ENCODE results near the gene LRMDA. TPM values are rescaled to one million over a fixed set of nuclear protein-coding genes. Genes with fewer than 3 reads are reported as not detected.

LRMDA gene
- total RNA-seq, 4 donors from 2014 or later = 1.5 to 15.7 (median 4.6) TPM

DNA sequence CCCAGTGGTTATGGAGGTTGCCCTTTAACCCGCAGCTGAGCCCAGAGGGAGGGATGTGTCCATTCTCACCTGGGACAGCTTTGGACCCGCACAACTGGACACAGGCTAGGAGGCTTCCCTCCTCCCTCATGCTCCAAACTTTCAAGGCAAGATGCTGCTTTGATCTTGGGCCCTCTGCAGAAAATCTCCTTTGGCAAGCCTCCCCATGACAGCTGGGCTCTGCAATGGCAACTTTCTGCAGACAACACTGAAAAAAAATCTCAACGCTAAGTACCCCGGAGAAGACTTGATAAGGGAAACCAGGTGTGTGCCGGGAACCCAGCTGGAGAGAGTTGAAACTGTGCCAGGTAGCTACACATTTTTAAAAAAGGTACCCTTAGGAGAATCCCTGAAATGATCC is 610.1 kb downstream of the LRMDA start:
- intact Hi-C loops (cut with DNase I; ENCODE audit: low total_unique reads) = no loop called here
- H3K36me3 ChIP-seq = no peaks in the 10 kb centered on the region

DNA sequence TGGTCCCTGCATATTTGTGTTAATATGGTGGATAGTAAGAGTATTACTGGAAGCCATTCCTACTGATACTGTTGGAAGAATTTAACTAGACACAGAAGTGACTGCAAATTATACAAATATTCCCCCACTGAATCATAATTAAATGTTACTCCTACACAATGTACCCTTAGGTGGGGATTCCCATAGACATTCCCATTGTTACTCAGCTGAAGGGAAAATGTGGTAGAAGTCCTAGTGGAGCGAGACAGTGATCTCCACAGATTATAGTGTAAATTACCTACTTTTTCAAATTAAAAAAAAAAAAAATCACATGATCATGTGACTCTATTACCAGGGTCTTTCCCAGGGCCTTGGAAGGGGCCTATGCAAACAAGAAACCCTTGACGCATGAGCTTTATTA is 611.8 kb downstream of the LRMDA start:
- Histone ChIP-seq H3K36me3 (no peaks in the 10 kb centered on the region), H3K27ac (no peak overlapping the region), H3K4me1 (no peaks in the 10 kb centered on the region), H3K9me3 (no peaks in the 10 kb centered on the region), H3K4me3 (no peak overlapping the region), H3K27me3 (no peaks in the 10 kb centered on the region)
- no peak for DNase-seq
- TF ChIP-seq POLR2A (IDR thresholded peaks at IDR 0.05) = no peak
- TF ChIP-seq, protein P1, sequence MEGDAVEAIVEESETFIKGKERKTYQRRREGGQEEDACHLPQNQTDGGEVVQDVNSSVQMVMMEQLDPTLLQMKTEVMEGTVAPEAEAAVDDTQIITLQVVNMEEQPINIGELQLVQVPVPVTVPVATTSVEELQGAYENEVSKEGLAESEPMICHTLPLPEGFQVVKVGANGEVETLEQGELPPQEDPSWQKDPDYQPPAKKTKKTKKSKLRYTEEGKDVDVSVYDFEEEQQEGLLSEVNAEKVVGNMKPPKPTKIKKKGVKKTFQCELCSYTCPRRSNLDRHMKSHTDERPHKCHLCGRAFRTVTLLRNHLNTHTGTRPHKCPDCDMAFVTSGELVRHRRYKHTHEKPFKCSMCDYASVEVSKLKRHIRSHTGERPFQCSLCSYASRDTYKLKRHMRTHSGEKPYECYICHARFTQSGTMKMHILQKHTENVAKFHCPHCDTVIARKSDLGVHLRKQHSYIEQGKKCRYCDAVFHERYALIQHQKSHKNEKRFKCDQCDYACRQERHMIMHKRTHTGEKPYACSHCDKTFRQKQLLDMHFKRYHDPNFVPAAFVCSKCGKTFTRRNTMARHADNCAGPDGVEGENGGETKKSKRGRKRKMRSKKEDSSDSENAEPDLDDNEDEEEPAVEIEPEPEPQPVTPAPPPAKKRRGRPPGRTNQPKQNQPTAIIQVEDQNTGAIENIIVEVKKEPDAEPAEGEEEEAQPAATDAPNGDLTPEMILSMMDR (IDR thresholded peaks at IDR 0.05) = no peak
- intact Hi-C loops (cut with DNase I; ENCODE audit: low total_unique reads) = no loop called here

More for the DNA sequence above, 610.1 kb downstream of the LRMDA start:
- H3K27ac ChIP-seq = no peak overlapping the region
- DNase-seq = no peak
- no peak overlapping the region for H3K4me3 ChIP-seq
- TF ChIP-seq, protein P1 (IDR thresholded peaks at IDR 0.05) = no peak
- no peak for TF ChIP-seq POLR2A (IDR thresholded peaks at IDR 0.05)
- H3K9me3 ChIP-seq = no peaks in the 10 kb centered on the region
- no peaks in the 10 kb centered on the region for H3K27me3 ChIP-seq
- no peaks in the 10 kb centered on the region for H3K4me1 ChIP-seq

DNA sequence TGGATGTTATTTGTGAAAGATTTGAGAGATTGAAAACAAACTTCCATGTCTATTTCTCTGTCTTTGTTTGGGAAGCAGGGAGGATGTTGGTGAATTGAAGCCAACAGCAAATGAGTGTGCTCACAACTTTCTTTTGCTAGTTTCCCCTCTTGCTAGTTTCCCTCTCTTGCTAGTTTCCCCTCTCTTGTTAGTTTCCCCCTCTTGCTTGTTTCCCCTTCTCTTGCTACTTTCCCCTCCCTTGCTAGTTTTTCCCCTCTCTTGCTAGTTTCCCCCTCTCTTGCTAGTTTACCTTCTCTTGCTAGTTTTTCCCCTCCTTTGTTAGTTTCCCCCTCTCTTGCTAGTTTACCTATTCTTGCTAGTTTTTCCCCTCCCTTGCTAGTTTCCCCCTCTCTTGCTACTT is 613.3 kb downstream of the LRMDA start:
- Histone ChIP-seq H3K27ac (no peak overlapping the region), H3K4me1 (no peaks in the 10 kb centered on the region), H3K27me3 (no peaks in the 10 kb centered on the region), H3K4me3 (no peak overlapping the region), H3K36me3 (no peaks in the 10 kb centered on the region), H3K9me3 (no peaks in the 10 kb centered on the region)
- intact Hi-C loops (cut with DNase I; ENCODE audit: low total_unique reads) = no loop called here
- no peak for DNase-seq
- TF ChIP-seq, protein P1 (IDR thresholded peaks at IDR 0.05) = no peak
- no peak for TF ChIP-seq POLR2A (IDR thresholded peaks at IDR 0.05)

DNA sequence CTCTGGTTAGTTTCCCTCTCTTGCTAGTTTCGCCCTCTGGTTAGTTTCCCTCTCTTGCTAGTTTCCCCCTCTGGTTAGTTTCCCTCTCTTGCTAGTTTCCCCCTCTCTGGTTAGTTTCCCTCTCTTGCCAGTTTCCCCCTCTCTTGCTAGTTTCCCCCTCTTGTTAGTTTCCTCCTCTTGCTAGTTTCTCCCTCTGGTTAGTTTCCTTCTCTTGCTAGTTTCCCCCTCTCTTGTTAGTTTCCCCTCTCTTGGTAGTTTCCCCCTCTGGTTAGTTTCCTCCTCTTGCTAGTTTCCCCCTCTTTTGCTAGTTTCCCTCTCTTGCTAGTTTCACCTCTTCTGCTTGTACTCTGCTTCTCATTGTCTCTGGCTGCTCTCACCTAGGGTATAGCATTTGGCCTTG is 613.8 kb downstream of the LRMDA start:
- Histone ChIP-seq H3K4me1 (no peaks in the 10 kb centered on the region), H3K36me3 (no peaks in the 10 kb centered on the region), H3K9me3 (no peaks in the 10 kb centered on the region), H3K27ac (no peak overlapping the region), H3K4me3 (no peak overlapping the region), H3K27me3 (no peaks in the 10 kb centered on the region)
- intact Hi-C loops (cut with DNase I; ENCODE audit: low total_unique reads) = no loop called here
- TF ChIP-seq POLR2A (IDR thresholded peaks at IDR 0.05) = no peak
- TF ChIP-seq, protein P1 (IDR thresholded peaks at IDR 0.05) = no peak
- DNase-seq = no peak

DNA sequence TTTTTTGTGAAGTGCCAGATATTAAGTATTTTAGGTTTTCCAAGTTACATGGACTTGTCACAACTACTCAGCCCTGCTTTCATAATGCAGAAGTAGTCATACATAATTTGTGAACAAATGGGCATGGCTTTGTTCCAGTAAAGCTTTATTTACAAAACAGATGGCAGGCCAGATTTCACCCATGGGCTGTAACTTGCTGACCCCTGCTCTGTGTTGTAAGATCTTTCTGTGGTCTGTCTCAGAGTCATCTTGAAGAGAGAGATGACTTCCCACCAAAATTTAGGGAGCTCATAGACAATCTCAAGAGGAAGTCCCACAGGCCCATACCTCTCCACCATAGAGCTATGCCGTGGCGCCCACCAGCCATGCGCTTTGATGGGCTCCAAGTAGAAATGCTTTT is 616.1 kb downstream of the LRMDA start:
- H3K36me3 ChIP-seq = no peaks in the 10 kb centered on the region
- no peaks in the 10 kb centered on the region for H3K9me3 ChIP-seq
- DNase-seq = no peak
- intact Hi-C loops (cut with DNase I; ENCODE audit: low total_unique reads) = no loop called here
- no peak overlapping the region for H3K27ac ChIP-seq
- no peaks in the 10 kb centered on the region for H3K27me3 ChIP-seq
- TF ChIP-seq, protein P1 (IDR thresholded peaks at IDR 0.05) = no peak
- TF ChIP-seq POLR2A (IDR thresholded peaks at IDR 0.05) = no peak
- no peaks in the 10 kb centered on the region for H3K4me1 ChIP-seq
- H3K4me3 ChIP-seq = no peak overlapping the region
